HFFc6 (cell line): ENCODE measurements around the gene CLEC18B. TPM values are rescaled to one million over a fixed set of nuclear protein-coding genes. Genes with fewer than 3 reads are reported as not detected.
A peak's percentile ranks its signal among the peaks of the same experiment; 100 is the strongest.

Source experiments
- DNase-seq: peaks from one replicate; pipeline ENCODE4 v3.0.0-alpha.2; 2018
- H3K27ac Mint-ChIP-seq: 2 replicates; pipeline ENCODE4 v1.8.0; 2020; ENCODE audit warnings: mild to moderate bottlenecking, mixed read lengths
- H3K27me3 Mint-ChIP-seq: 2 replicates; pipeline ENCODE4 v1.8.0; 2021; ENCODE audit warnings: mild to moderate bottlenecking, moderate library complexity, mixed read lengths; ENCODE audit not compliant: insufficient read depth
- H3K36me3 Mint-ChIP-seq: 2 replicates; pipeline ENCODE4 v1.8.0; 2021; ENCODE audit warnings: low read depth, mixed read lengths
- H3K4me1 Mint-ChIP-seq: 2 replicates; pipeline ENCODE4 v1.8.0; 2020; ENCODE audit warnings: low read depth, mixed read lengths
- H3K4me3 Mint-ChIP-seq: 2 replicates; pipeline ENCODE4 v1.8.0; 2020; ENCODE audit warnings: mild to moderate bottlenecking, moderate library complexity, mixed read lengths
- H3K9me3 Mint-ChIP-seq: 2 replicates; pipeline ENCODE4 v1.8.0; 2020; ENCODE audit warnings: mild to moderate bottlenecking, mixed read lengths
- total RNA-seq, 6 experiments: library from RNA; stranded (reverse); fragmentation: NEBNext Ultra II Directional; extraction: Animal tissue kit (Norgen Biotek cat#: 25700); gene quantifications; 2 replicates in 1 of 6; 3 replicates in 5 of 6; pipeline ENCODE4 v1.2.3, GENCODE V29; 2021
- TF ChIP-seq, protein P1 (sequence below): fragments of 200-600 bp; sonication (generic); IDR thresholded peaks from 2 replicates; pipeline ENCODE4 v1.5.0; 2021; ENCODE audit warnings: antibody characterized with exemption, mild to moderate bottlenecking

Gene CLEC18B
- total RNA-seq, 6 experiments from 2014 or later = 0.14 to 0.32 TPM; not detected in 4

DNA sequence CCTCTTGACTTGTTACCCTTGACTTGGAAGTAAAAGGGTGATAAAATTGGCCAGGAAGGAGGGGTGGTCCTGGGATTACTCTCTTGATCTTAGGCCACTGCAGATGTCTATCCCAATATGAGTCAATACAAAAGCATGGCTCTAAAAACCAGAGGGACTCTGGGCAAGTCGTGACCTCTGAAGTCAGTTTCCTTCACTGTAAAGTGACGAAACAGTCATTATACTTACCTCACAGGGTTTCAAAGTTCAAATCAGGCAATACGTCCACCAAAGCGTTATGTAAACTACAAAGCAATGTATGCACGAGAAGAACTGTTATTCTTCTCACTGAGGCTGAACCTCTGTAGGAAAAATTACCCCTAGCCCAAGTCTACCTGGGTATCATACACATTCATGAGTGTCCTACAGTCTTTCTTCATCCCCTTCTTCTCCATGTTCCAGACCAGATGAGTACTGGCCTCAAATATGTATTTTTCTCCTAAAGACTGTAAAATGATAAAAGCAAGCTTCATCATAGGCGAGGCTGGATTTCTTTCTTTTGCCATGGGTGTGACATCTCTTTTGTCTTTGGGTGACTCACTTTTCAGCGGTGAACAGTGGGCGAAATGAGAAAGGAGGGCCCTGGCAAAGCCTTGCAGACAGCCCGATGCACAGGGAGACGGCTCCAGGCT, 34.5 kb upstream of the CLEC18B start:
- peaks cover 16% of the 10 kb centered on the region for H3K4me1 Mint-ChIP-seq
- TF ChIP-seq, protein P1, sequence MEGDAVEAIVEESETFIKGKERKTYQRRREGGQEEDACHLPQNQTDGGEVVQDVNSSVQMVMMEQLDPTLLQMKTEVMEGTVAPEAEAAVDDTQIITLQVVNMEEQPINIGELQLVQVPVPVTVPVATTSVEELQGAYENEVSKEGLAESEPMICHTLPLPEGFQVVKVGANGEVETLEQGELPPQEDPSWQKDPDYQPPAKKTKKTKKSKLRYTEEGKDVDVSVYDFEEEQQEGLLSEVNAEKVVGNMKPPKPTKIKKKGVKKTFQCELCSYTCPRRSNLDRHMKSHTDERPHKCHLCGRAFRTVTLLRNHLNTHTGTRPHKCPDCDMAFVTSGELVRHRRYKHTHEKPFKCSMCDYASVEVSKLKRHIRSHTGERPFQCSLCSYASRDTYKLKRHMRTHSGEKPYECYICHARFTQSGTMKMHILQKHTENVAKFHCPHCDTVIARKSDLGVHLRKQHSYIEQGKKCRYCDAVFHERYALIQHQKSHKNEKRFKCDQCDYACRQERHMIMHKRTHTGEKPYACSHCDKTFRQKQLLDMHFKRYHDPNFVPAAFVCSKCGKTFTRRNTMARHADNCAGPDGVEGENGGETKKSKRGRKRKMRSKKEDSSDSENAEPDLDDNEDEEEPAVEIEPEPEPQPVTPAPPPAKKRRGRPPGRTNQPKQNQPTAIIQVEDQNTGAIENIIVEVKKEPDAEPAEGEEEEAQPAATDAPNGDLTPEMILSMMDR = no peak
- H3K27ac Mint-ChIP-seq = no peak overlapping the region
- no peak for DNase-seq
- no peak overlapping the region for H3K4me3 Mint-ChIP-seq
- H3K9me3 Mint-ChIP-seq = no peaks in the 10 kb centered on the region
- peaks cover 58% of the 10 kb centered on the region for H3K36me3 Mint-ChIP-seq
- H3K27me3 Mint-ChIP-seq = no peaks in the 10 kb centered on the region

DNA sequence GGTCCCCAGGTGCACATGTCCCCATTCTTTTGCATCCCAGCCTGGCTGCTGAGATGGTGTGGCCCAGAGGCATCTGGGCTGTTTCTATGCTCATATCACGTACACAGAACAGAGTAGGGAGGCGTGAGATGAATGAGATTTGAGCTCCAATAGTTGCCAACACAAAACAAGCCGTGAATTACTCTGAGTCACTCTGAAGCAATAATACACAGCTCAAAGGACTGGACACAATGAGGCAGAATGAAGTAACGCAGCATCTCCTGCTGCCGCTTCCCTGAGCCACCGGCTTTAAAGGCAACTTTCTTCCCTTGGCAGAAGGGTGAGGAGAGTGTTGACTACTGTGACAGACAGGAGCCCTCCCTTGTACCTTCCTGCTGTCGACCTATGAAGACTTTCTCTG, 33.9 kb upstream of the CLEC18B start:
- no peaks in the 10 kb centered on the region for H3K27me3 Mint-ChIP-seq
- 0 out of 2 replicates have a peak overlapping the region, but pooled peaks have one; percentile 50 for H3K27ac Mint-ChIP-seq
- no peaks in the 10 kb centered on the region for H3K9me3 Mint-ChIP-seq
- no peak overlapping the region for H3K4me3 Mint-ChIP-seq
- TF ChIP-seq, protein P1 = no peak
- peaks cover 64% of the 10 kb centered on the region for H3K36me3 Mint-ChIP-seq
- DNase-seq = no peak
- H3K4me1 Mint-ChIP-seq = peaks cover 21% of the 10 kb centered on the region

DNA sequence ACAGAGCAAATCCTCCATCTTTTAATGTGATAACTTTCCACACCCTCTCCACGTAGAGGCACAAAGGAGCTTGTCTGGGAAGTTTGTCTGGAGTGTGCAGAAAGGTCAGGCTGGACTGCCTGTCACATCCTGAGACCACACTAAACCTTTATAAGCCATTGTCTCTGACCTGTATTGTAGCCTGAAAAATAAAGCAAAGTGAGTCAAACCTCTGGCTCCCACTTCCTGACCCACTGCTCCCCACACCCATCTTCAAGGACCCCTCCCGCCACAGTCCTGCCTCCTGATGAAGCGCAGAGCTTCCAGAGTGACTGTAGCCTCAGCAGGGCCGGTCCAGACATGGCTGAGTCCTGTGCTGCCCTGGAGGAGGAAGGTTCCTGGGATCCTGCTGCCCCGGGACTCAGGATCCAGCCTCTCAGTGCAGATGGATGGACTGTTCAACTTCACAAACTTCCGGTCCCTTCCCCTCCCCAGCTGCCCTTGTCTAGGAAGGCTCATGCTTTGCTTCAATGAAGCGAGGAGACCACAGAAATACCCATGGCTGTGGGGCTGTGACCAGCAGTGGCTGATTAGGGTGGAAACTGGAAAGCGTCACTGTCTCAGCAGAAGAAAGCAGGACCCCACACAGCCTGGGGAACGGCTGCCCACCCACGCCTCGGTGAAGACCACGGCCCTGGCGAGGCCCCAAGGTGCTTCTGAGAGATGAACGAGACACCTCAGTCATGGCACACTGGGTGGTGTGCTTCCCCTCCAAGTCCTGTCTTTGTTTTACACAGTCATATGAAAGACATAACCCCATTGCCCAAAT, 30.9 kb upstream of the CLEC18B start:
- no peak overlapping the region for H3K4me3 Mint-ChIP-seq
- TF ChIP-seq, protein P1 = no peak
- H3K9me3 Mint-ChIP-seq = no peaks in the 10 kb centered on the region
- H3K27ac Mint-ChIP-seq = peak overlapping the region; percentile 65
- H3K4me1 Mint-ChIP-seq = peaks cover 39% of the 10 kb centered on the region
- no peaks in the 10 kb centered on the region for H3K27me3 Mint-ChIP-seq
- no peak for DNase-seq
- peaks cover 55% of the 10 kb centered on the region for H3K36me3 Mint-ChIP-seq

DNA sequence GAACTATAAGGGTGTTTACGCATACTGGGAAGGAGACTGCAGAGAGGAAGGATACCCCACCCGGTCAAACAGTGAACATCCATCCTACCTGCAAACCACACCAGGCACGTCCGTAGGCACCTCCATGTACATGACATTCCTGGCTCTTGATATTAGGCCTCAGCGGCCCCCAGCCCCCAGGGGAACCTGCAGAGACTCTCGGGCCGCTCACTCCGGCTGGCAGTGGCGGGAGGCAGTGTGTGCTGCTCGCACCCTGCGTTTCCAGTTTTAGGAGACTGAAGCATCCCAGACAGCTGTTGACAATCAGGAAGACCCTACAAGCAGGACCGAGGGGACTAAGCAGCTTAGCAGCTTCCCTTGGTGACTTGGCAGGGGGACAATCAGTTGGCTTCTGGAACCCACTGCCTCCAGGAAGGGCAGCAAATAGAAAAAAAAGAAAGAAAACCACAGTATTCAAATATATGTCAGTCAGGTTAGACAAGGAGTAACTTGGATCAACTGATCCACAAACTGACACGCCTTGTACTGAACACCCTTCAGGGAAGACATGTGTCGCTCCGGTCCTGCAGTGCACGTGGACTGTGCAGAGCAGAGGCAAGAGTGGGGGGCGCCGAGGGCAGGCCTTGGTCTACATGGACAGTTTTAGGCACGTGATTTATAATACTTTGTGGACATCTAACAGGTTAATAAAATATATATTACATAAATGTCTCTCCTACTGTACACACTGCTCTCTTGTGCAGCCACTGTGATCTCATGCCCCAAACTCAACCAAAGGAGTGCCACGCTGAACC, 29.9 kb upstream of the CLEC18B start:
- H3K36me3 Mint-ChIP-seq = peaks cover 49% of the 10 kb centered on the region
- H3K9me3 Mint-ChIP-seq = no peaks in the 10 kb centered on the region
- DNase-seq = no peak
- H3K27ac Mint-ChIP-seq = peak overlapping the region; percentile 99
- H3K4me1 Mint-ChIP-seq = peaks cover 44% of the 10 kb centered on the region
- H3K4me3 Mint-ChIP-seq = no peak overlapping the region
- TF ChIP-seq, protein P1 = no peak
- peaks cover 4% of the 10 kb centered on the region; the same call in 1 of the 2 replicates for H3K27me3 Mint-ChIP-seq

DNA sequence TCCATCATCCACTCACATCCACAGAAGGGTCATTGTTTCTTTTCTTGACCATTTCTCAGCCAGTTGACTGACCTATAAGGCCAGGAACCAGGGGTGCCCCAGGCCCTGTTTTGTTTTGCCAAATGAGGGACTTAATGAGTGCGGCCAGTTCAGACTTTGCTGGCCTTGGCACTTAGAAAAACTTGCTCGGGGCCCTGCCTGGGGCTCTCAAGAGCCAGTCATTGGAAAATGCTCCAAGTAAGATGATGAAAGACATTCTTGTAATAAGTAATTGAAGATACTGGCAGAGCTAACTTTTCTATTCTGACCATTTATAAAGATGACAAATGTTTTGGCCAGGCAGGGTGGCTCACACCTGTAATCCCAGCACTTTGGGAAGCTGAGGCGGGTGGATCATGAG, 29.0 kb upstream of the CLEC18B start:
- Mint-ChIP-seq H3K36me3 (peaks cover 40% of the 10 kb centered on the region), H3K9me3 (no peaks in the 10 kb centered on the region), H3K27me3 (peaks cover 5% of the 10 kb centered on the region), H3K4me3 (peak overlapping the region; percentile 77; the same call in 1 of the 2 replicates), H3K27ac (peak overlapping the region; percentile 99), H3K4me1 (peaks cover 44% of the 10 kb centered on the region)
- TF ChIP-seq, protein P1 = no peak
- DNase-seq = no peak
